Mesothelial cell of epicardium (in vitro differentiated cells): ENCODE results near the gene ACER3. TPM values are rescaled to one million over a fixed set of nuclear protein-coding genes. Genes with fewer than 3 reads are reported as not detected.

ENCODE experiments used
- DNase-seq, 2 experiments: peaks; one replicate each; pipeline ENCODE4 v3.0.0; 2021; ENCODE audit warnings: low spot score in 2 of 2; ENCODE audit not compliant: unreplicated experiment in 2 of 2
- H3K27ac Mint-ChIP-seq: 2 replicates; pipeline ENCODE4 v1.8.0; 2021; ENCODE audit warnings: mixed read lengths
- H3K27me3 Mint-ChIP-seq: 2 replicates; pipeline ENCODE4 v1.8.0; 2021; ENCODE audit warnings: low read depth, mixed read lengths
- H3K36me3 Mint-ChIP-seq: 2 replicates; pipeline ENCODE4 v1.8.0; 2021; ENCODE audit warnings: mixed read lengths
- H3K4me1 Mint-ChIP-seq: 2 replicates; pipeline ENCODE4 v1.8.0; 2021; ENCODE audit warnings: mixed read lengths
- H3K4me3 Mint-ChIP-seq: 2 replicates; pipeline ENCODE4 v1.8.0; 2021; ENCODE audit warnings: mild to moderate bottlenecking, moderate library complexity, mixed read lengths
- H3K9me3 Mint-ChIP-seq: 2 replicates; pipeline ENCODE4 v1.8.0; 2021; ENCODE audit warnings: mixed read lengths
- CTCF ChIP-seq: fragments of 200-600 bp; sonication (generic); IDR thresholded peaks from one replicate; pipeline ENCODE4 v1.5.0; 2021; ENCODE audit warnings: antibody characterized with exemption; ENCODE audit not compliant: unreplicated experiment
- total RNA-seq: library from RNA; stranded (reverse); gene quantifications from 3 replicates; pipeline ENCODE4 v1.2.1, GENCODE V29; 2021

The ACER3 gene
- total RNA-seq, 1 donor from 2014 or later, result 17.5 TPM

- Mint-ChIP-seq H3K27ac (peak overlapping the region; percentile 60), H3K4me1 (peaks cover 20% of the 10 kb centered on the region), H3K9me3 (no peaks in the 10 kb centered on the region), H3K36me3 (no peaks in the 10 kb centered on the region), H3K4me3 (peak overlapping the region; percentile 80), H3K27me3 (no peaks in the 10 kb centered on the region)
- no peak for DNase-seq
- TF ChIP-seq CTCF, result no peak
Measured at GRCh38 chr11:77067861-77068443, 207.2 kb downstream of the ACER3 start.

DNA sequence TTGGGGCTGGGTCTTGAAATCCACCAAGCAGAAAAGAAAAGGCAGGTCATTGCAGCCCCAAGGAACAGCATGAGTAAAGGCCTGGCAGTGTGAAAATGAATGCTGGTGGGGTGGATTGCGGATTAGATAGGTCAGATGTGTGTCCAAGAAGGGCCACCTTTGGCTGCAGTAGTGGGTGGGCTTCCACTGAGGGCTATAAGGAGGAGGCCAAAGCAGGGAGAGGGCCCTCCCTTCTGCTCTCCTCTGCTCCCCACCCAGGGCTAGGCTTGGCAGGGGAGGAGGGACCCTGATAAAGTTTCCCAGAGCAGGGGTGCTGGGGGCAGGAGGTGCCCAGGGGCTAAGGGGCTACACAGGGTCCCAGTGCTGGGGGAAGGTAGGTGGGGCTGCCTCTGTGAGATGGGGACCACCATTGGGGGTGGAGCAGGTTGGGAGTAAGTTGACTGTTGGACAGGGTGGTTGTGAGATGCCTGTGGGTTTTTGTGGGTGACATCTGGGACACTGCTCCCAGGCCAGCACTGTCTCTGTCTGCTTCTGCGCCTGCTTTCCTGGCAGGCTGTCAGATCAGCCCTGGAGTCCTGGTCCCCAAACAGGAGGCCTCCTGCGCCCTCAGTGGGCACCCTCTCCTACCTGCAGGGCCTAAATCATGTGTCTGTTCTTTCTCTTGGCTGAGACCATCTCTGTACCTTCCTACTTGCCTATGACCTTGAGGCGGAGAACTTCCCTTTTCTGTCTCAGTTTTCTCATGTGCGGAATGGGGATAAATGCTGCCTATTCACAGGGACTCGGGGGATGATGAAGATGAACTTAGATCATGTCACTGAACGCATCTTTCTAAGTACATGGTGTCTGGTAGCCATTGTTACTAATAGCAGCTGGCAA, 208.0 kb downstream of the ACER3 start:
- TF ChIP-seq CTCF, result no peak
- no peak for DNase-seq
- Mint-ChIP-seq H3K27ac (no peak overlapping the region), H3K4me3 (peak overlapping the region; percentile 40), H3K4me1 (peaks cover 27% of the 10 kb centered on the region), H3K9me3 (no peaks in the 10 kb centered on the region), H3K27me3 (no peaks in the 10 kb centered on the region), H3K36me3 (no peaks in the 10 kb centered on the region)

- no peak for TF ChIP-seq CTCF
- peaks cover 29% of the 10 kb centered on the region for H3K4me1 Mint-ChIP-seq
- no peaks in the 10 kb centered on the region for H3K27me3 Mint-ChIP-seq
- H3K36me3 Mint-ChIP-seq, result no peaks in the 10 kb centered on the region
- H3K27ac Mint-ChIP-seq, result no peak overlapping the region
- H3K4me3 Mint-ChIP-seq, result peak overlapping the region; percentile 15
- DNase-seq, result no peak
- H3K9me3 Mint-ChIP-seq, result no peaks in the 10 kb centered on the region
Measured at GRCh38 chr11:77069336-77069968, 208.7 kb downstream of the ACER3 start.

- no peak for TF ChIP-seq CTCF
- no peaks in the 10 kb centered on the region for H3K36me3 Mint-ChIP-seq
- peaks cover 29% of the 10 kb centered on the region for H3K4me1 Mint-ChIP-seq
Measured at GRCh38 chr11:77069969-77070582, 209.4 kb downstream of the ACER3 start.

DNA sequence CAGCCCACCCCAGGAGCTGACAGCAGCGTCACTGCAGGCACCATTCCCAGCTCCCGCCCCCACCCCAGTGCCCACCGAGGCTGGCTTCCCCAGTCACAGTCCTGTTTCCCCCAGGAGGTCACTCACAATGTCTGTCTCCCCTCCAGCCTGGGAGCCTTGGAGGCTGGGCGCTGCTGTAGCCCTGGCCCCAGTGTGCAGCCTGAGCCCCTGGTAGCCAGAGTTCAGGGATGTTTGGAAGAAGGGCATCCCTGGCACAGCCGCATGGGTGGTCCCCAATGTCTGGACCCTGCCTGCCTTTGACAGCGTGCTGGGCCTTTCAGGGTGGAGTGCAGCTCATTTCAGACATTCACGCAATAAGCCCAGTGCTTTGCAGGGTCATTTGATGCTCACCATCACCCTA, 210.4 kb downstream of the ACER3 start:
- no peak overlapping the region for H3K4me3 Mint-ChIP-seq
- no peaks in the 10 kb centered on the region for H3K9me3 Mint-ChIP-seq
- H3K27ac Mint-ChIP-seq, result no peak overlapping the region
- peaks cover 25% of the 10 kb centered on the region for H3K4me1 Mint-ChIP-seq
- DNase-seq, result no peak
- no peak for TF ChIP-seq CTCF
- H3K27me3 Mint-ChIP-seq, result no peaks in the 10 kb centered on the region
- no peaks in the 10 kb centered on the region for H3K36me3 Mint-ChIP-seq

More at GRCh38 chr11:77069969-77070582, 209.4 kb downstream of the ACER3 start:
- Mint-ChIP-seq H3K27me3 (no peaks in the 10 kb centered on the region), H3K27ac (no peak overlapping the region), H3K4me3 (no peak overlapping the region), H3K9me3 (no peaks in the 10 kb centered on the region)
- no peak for DNase-seq
